Activated T-cell treated with anti-CD3 and anti-CD28 coated beads, Interleukin-2, amount 50 U/mL, for 4 hours (primary cell): ENCODE data around the gene UNC13C. TPM values are rescaled to one million over a fixed set of nuclear protein-coding genes. Genes with fewer than 3 reads are reported as not detected.

Source experiments
- ATAC-seq, 2 donors: fragments of 200-7000 bp; cut with Tn5 transposase; one replicate each; pipeline ENCODE4 v1.10.0; 2021
- DNase-seq: peaks from one replicate; pipeline ENCODE4 v3.0.0-alpha.2; 2020
- H3K27me3 Mint-ChIP-seq: one replicate; pipeline ENCODE4 v1.8.0; 2021; ENCODE audit warnings: low read depth, mixed read lengths
- H3K36me3 Mint-ChIP-seq: one replicate; pipeline ENCODE4 v1.8.0; 2022; ENCODE audit warnings: mixed read lengths; ENCODE audit not compliant: insufficient read depth
- H3K4me1 Mint-ChIP-seq: one replicate; pipeline ENCODE4 v1.8.0; 2021; ENCODE audit warnings: low read depth, mixed read lengths
- H3K4me3 Mint-ChIP-seq: one replicate; pipeline ENCODE4 v1.8.0; 2021; ENCODE audit warnings: mild to moderate bottlenecking, moderate library complexity, mixed read lengths
- H3K9me3 Mint-ChIP-seq: one replicate; pipeline ENCODE4 v1.8.0; 2021; ENCODE audit warnings: mixed read lengths
- total RNA-seq, 3 donors: library from RNA; stranded (reverse); gene quantifications; one replicate each; pipeline ENCODE4 v1.2.1, GENCODE V29; 2021

Gene UNC13C
- total RNA-seq, 3 donors from 2014 or later = not detected

DNA sequence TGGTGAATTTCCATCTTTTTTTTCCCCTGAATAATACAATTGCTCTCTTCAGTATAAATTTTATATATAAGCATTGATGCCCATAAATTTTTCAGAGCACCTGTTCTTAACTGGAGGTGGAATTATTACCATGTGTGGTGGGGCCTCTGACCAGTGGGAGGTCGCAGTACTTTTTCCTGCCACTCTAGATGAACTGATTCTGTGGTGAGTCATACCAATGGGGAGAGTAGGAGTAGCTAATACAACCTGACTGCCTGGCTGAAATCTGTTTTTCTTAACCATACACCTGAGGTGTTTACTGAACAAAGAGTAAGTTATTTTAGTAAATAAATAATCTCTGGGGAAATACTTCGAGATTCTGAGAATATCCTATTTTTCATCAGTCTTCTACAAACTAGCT, 67.2 kb downstream of the UNC13C start:
- H3K27me3 Mint-ChIP-seq = no peaks in the 10 kb centered on the region
- ATAC-seq (no peak), DNase-seq (no peak)
- H3K9me3 Mint-ChIP-seq = no peaks in the 10 kb centered on the region
- no peaks in the 10 kb centered on the region for H3K36me3 Mint-ChIP-seq
- no peak overlapping the region for H3K4me3 Mint-ChIP-seq
- H3K4me1 Mint-ChIP-seq = no peaks in the 10 kb centered on the region

- Mint-ChIP-seq H3K36me3 (no peaks in the 10 kb centered on the region), H3K27me3 (no peaks in the 10 kb centered on the region), H3K4me1 (no peaks in the 10 kb centered on the region), H3K4me3 (no peak overlapping the region), H3K9me3 (no peaks in the 10 kb centered on the region)
- DNase-seq (no peak), ATAC-seq (no peak)
Observed at GRCh38 chr15:54046093-54046492, 67.9 kb downstream of the UNC13C start.

- no peaks in the 10 kb centered on the region for H3K27me3 Mint-ChIP-seq
- DNase-seq (no peak), ATAC-seq (no peak)
- H3K36me3 Mint-ChIP-seq = no peaks in the 10 kb centered on the region
- peaks cover 5% of the 10 kb centered on the region for H3K9me3 Mint-ChIP-seq
- H3K4me3 Mint-ChIP-seq = no peak overlapping the region
- no peaks in the 10 kb centered on the region for H3K4me1 Mint-ChIP-seq
Observed at GRCh38 chr15:54064365-54064764, 86.1 kb downstream of the UNC13C start.

DNA sequence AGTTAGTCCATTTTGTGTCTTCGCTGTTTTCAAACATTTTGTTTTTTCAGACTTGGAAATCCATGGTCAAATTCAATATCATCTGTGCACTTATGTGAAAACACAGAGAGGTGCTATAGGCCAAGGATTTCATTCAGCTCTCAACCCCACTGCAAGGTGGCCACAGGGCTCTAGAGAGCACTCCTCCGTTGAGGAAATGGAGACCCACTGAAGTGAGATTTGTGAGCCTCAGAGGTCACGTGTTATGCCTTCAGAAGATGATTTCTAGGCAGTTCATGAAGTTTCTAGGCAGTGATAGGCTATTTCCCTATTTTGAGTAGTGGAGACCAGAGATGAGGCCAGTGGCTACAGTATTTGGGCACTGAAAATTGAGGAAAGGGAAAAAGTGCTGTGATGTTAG, 88.2 kb downstream of the UNC13C start:
- ATAC-seq (no peak), DNase-seq (no peak)
- H3K4me3 Mint-ChIP-seq = no peak overlapping the region
- H3K27me3 Mint-ChIP-seq = no peaks in the 10 kb centered on the region
- peaks cover 2% of the 10 kb centered on the region for H3K9me3 Mint-ChIP-seq
- H3K36me3 Mint-ChIP-seq = no peaks in the 10 kb centered on the region
- no peaks in the 10 kb centered on the region for H3K4me1 Mint-ChIP-seq

GRCh38 chr15:54082836-54083492, 104.7 kb downstream of the UNC13C start:
- Mint-ChIP-seq H3K4me3 (no peak overlapping the region), H3K4me1 (no peaks in the 10 kb centered on the region), H3K9me3 (no peaks in the 10 kb centered on the region), H3K27me3 (peaks cover 3% of the 10 kb centered on the region), H3K36me3 (no peaks in the 10 kb centered on the region)
- no peak for DNase-seq
- no peak for ATAC-seq

DNA sequence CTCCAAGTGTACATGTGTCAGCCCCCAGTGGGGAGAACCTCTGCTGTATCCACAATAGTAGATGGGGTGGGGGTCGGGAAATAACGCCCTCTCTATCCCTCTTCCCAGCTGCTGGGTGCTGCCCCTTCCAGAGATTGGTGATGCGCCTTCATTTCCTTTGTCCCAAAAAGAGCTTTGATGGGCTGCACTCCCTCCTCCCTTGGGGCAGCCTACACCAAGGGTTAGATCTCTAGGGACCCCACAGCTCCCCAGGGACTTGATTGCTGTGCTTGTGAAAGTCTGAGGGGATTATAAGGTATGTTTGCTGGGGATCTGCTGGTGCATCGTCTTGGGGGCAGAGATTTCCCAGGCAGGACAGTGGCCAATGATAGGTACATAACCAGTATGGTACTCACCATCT, 105.3 kb downstream of the UNC13C start:
- DNase-seq (no peak), ATAC-seq (no peak)
- H3K4me1 Mint-ChIP-seq = no peaks in the 10 kb centered on the region
- no peaks in the 10 kb centered on the region for H3K9me3 Mint-ChIP-seq
- H3K27me3 Mint-ChIP-seq = peaks cover 3% of the 10 kb centered on the region
- no peak overlapping the region for H3K4me3 Mint-ChIP-seq
- no peaks in the 10 kb centered on the region for H3K36me3 Mint-ChIP-seq

DNA sequence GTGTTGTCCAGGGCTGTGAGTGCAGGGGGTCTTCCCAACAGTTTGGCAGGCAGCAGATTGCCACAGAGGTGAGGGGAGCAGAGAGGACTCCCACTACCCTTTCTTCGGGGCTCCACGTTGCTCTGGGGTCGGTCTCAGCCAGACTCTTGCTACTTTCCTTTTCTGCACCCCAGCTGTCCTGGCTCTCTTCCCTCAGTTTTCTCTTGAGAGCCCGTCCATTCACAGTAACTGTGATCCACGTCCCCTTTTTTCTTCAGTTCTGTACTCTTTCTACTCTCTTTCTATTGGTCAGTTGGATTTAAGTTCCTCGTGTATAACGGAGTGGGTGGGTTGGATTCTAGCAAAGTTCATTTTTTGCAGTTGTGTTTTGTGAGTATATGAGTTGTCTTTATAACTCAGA, 105.8 kb downstream of the UNC13C start:
- ATAC-seq = no peak
- Mint-ChIP-seq H3K27me3 (peaks cover 3% of the 10 kb centered on the region), H3K36me3 (no peaks in the 10 kb centered on the region), H3K4me1 (no peaks in the 10 kb centered on the region), H3K9me3 (no peaks in the 10 kb centered on the region), H3K4me3 (no peak overlapping the region)
- no peak for DNase-seq

DNA sequence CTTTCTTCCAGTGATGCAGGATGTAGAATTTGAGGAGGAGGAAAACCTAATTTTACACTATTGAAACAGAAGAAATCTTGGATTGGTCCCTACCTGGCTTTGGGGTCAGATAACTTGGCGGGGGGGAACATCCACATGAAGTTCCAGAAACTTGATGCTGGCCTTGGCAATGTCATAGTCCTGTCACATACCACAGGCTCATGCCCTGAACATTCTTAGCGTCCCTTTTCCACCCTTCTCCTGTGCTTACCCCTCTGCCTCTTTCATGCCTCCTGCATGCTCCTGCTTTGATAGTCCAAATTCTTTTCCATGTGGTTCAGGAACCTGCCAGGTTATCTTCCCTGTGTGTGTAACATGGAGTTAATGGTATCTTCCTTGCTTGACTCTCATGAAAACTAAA, 110.6 kb downstream of the UNC13C start:
- no peaks in the 10 kb centered on the region for H3K9me3 Mint-ChIP-seq
- H3K4me3 Mint-ChIP-seq = no peak overlapping the region

DNA sequence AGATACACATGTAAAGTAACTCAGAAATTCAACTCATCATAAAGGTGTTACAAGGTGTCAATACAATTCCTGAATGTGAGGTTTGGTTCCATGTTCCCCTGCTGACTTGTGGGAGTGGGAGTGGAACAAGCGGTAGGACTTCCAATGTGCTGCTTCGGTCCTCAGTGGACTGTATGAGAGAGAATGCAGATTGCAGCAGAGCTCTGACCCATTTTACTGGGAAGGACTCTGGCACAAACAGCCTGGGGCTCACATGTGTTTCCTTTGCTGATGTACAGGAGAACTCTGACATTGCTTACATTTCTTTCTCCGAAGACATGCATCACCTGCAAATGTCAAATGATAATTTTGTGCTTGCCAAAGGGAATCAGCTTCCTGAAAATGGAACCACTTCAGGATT, 111.5 kb downstream of the UNC13C start:
- DNase-seq = no peak
- Mint-ChIP-seq H3K36me3 (no peaks in the 10 kb centered on the region), H3K27me3 (peaks cover 3% of the 10 kb centered on the region), H3K4me1 (no peaks in the 10 kb centered on the region), H3K4me3 (no peak overlapping the region), H3K9me3 (no peaks in the 10 kb centered on the region)
- ATAC-seq = no peak

More for the DNA sequence above, 110.6 kb downstream of the UNC13C start:
- H3K27me3 Mint-ChIP-seq = no peaks in the 10 kb centered on the region
- no peak for ATAC-seq
- no peak for DNase-seq
- H3K36me3 Mint-ChIP-seq = no peaks in the 10 kb centered on the region
- no peaks in the 10 kb centered on the region for H3K4me1 Mint-ChIP-seq

GRCh38 chr15:54091651-54092050, 113.4 kb downstream of the UNC13C start:
- no peaks in the 10 kb centered on the region for H3K4me1 Mint-ChIP-seq
- peaks cover 3% of the 10 kb centered on the region for H3K27me3 Mint-ChIP-seq
- no peak for ATAC-seq
- H3K36me3 Mint-ChIP-seq = no peaks in the 10 kb centered on the region
- no peaks in the 10 kb centered on the region for H3K9me3 Mint-ChIP-seq
- no peak overlapping the region for H3K4me3 Mint-ChIP-seq
- DNase-seq = no peak

DNA sequence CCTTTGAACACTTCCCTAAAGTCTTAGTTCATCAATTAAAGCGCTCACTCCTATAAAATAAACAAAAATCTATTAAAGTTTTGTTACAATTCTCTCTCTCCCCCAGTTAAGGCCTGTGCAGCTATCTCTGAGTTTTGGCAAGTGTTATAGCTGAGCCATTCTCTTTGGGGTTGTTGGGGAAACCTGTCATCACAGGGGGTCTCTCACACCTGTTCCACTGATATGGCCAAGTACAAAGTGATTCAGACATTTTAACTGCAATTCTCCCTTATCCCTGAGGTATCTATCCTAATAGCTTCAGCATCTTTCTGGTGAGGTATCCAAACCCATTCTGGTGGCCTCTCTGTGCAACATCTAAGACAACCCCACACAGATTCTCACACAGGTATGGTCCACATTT, 116.4 kb downstream of the UNC13C start:
- Mint-ChIP-seq H3K27me3 (peaks cover 3% of the 10 kb centered on the region), H3K4me1 (no peaks in the 10 kb centered on the region), H3K9me3 (no peaks in the 10 kb centered on the region), H3K36me3 (no peaks in the 10 kb centered on the region), H3K4me3 (no peak overlapping the region)
- no peak for DNase-seq
- no peak for ATAC-seq

DNA sequence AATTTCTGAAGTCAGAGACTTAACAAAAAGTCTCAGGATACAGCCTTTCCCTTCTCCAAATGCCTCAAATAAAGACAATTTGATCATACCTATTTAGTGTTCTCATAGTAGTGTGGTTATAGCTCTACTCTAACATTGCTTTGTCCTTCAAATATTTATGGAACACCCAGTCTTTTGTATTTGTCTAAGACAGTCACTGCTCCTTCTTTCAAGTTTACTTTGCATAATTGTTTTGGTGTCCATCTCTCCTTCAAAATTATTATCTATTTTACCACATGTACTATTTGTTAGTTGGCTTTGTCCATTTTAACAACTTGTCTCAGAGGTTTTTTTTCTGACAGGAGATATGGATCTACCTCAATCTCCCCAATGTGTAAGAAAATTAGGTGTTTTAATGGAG, 118.8 kb downstream of the UNC13C start:
- ATAC-seq = no peak
- Mint-ChIP-seq H3K4me3 (no peak overlapping the region), H3K9me3 (no peaks in the 10 kb centered on the region), H3K4me1 (no peaks in the 10 kb centered on the region), H3K36me3 (no peaks in the 10 kb centered on the region), H3K27me3 (peaks cover 3% of the 10 kb centered on the region)
- DNase-seq = no peak

DNA sequence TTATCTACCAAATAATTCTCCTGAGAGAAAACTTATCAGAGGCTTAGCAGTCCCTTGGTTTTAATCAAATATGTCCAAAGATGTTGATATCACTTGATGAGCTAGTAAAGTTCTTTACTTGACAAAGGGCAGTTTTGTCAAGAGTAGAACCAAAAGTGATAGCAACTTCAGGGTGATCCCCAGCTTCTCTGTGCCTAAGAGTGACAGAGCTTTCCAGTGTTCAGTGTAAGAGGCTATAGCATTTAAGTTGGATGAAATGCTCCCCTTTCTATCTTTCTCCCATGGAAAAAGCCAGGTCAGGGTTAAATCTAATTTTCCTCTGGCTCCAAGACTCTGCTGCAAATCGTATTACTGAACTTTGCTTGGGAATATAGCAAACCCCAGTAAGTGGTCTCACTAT, 120.8 kb downstream of the UNC13C start:
- no peaks in the 10 kb centered on the region for H3K9me3 Mint-ChIP-seq
- DNase-seq (no peak), ATAC-seq (no peak)
- H3K36me3 Mint-ChIP-seq = no peaks in the 10 kb centered on the region
- H3K4me1 Mint-ChIP-seq = no peaks in the 10 kb centered on the region
- no peak overlapping the region for H3K4me3 Mint-ChIP-seq
- peaks cover 3% of the 10 kb centered on the region for H3K27me3 Mint-ChIP-seq

DNA sequence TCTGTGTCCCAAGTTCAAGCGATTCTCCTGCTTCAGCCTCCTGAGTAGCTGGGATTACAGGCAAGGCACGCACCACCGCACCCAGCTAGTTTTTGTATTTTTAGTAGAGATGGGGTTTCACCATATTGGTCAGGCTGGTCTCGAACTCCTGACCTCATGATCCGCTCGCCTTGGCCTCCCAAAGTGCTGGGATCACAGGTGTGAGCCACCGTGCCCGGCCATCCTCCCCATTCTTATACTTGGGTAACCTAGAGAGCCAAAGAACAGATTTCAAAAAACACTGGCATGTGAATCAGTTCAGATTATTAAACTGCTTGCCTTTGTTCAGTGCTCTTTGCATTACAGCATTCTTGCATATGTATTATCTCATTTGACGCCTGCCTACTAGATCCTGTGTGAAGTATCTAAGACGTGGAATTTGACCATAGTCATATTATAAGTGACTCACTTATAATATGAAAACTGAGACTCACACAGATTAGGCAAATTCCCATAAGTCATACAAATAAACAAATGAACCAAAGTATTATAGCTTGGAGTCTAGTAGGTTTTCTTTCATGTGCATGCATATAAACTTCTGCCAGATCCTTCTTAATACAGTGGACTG, 123.5 kb downstream of the UNC13C start:
- ATAC-seq (no peak), DNase-seq (no peak)
- no peak overlapping the region for H3K4me3 Mint-ChIP-seq
- H3K4me1 Mint-ChIP-seq = no peaks in the 10 kb centered on the region
- no peaks in the 10 kb centered on the region for H3K27me3 Mint-ChIP-seq
- H3K36me3 Mint-ChIP-seq = no peaks in the 10 kb centered on the region
- no peaks in the 10 kb centered on the region for H3K9me3 Mint-ChIP-seq

DNA sequence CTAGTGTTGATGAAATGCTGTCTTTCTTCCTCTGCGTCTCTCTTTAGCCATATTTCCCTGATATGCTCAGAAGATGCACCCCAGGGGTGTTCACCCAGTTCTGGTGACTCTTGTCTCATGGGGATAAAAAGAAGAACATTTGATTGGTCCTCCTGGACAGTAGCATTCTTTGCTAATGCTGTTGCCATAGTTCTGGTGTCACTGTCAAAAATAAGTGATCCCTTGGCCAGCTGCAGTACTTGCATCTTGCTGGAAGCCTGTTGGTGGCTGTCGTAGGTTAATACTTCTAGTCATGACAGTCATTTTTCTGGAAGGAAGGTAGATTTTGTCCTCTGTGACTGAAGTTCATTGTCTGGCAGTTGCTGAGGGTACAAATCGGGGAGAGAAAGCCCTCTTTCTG, 124.5 kb downstream of the UNC13C start:
- no peaks in the 10 kb centered on the region for H3K27me3 Mint-ChIP-seq
- ATAC-seq = no peak

More for the DNA sequence above, 124.5 kb downstream of the UNC13C start:
- H3K9me3 Mint-ChIP-seq = no peaks in the 10 kb centered on the region
- no peaks in the 10 kb centered on the region for H3K36me3 Mint-ChIP-seq
- H3K4me3 Mint-ChIP-seq = no peak overlapping the region
- DNase-seq = no peak
- no peaks in the 10 kb centered on the region for H3K4me1 Mint-ChIP-seq
